ENCODE results near the gene LEMD1.

- TF ChIP-seq OSR1 (CRISPR knock-in tag; IDR thresholded peaks at IDR 0.05) (no peak), TCF4 (CRISPR knock-in tag; IDR thresholded peaks at IDR 0.05; ENCODE audit: borderline replicate concordance) (no peak), BACH2 (CRISPR knock-in tag; IDR thresholded peaks at IDR 0.05; ENCODE audit: borderline replicate concordance) (no peak), ARNTL (CRISPR knock-in tag; IDR thresholded peaks at IDR 0.05; ENCODE audit: borderline replicate concordance, low read depth) (no peak), ZFP3 (CRISPR knock-in tag; IDR thresholded peaks at IDR 0.05) (no peak)
These were observed 89.7 kb downstream of the LEMD1 start for GRCh38 chr1:205332015-205332791.

Data from SK-N-SH treated with all-trans-retinoic acid at 6 μM for 48 hours (cell line).